IMR-90 (cell line): ENCODE data around the gene GZMM. TPM values are rescaled to one million over a fixed set of nuclear protein-coding genes. Genes with fewer than 3 reads are reported as not detected.

Experiments
- ATAC-seq: fragments of 200-7000 bp; cut with Tn5 transposase; 2 replicates; pipeline ENCODE4 v1.9.1; 2020; ENCODE audit warnings: low read depth, mild to moderate bottlenecking, moderate library complexity
- BruUV-seq: library from RNA; stranded (reverse); fragments of 400-500 nt; replicated peaks from 2 replicates; lab custom pipeline; 2021; lab: Mats Ljungman, UMichigan
- CTCF ChIA-PET: fragments of 300-600 bp; formaldehyde crosslinking; extraction: SDS; loops from one replicate; lab custom pipeline; 2021; ENCODE audit warnings: antibody characterized with exemption; lab: Yijun Ruan, JAX
- POLR2A ChIA-PET: fragments of 300-600 bp; sonication (Branson Sonifier 250); formaldehyde crosslinking; loops from one replicate; lab custom pipeline; 2022; ENCODE audit warnings: antibody characterized with exemption; ENCODE audit not compliant: unreplicated experiment; lab: Charles Lee
- DNase-seq: peaks from one replicate; pipeline ENCODE4 v3.0.0; 2013
- H2AFZ ChIP-seq: replicated peaks from 2 replicates; pipeline ENCODE3; 2013; ENCODE audit warnings: low read length, mild to moderate bottlenecking; ENCODE audit not compliant: poor library complexity
- H2AK5ac ChIP-seq: 2 replicates; pipeline ENCODE4 v1.6.1; 2013; ENCODE audit warnings: low read depth, low read length, inconsistent platforms
- H2AK9ac ChIP-seq: replicated peaks from 2 replicates; pipeline ENCODE3; 2013; ENCODE audit warnings: mild to moderate bottlenecking, low read depth, low read length, moderate library complexity; ENCODE audit not compliant: poor library complexity
- H2BK120ac ChIP-seq: 2 replicates; pipeline ENCODE4 v1.6.1; 2013; ENCODE audit warnings: low read depth, low read length, inconsistent platforms
- H2BK15ac ChIP-seq: 3 replicates; pipeline ENCODE4 v1.6.1; 2013; ENCODE audit warnings: low read depth, low read length, inconsistent platforms
- H2BK20ac ChIP-seq: 2 replicates; pipeline ENCODE4 v1.6.1; 2013; ENCODE audit warnings: low read depth, mild to moderate bottlenecking, inconsistent platforms, low read length, moderate library complexity
- H2BK5ac ChIP-seq: 2 replicates; pipeline ENCODE4 v1.6.1; 2013; ENCODE audit warnings: mild to moderate bottlenecking, low read depth, low read length, inconsistent platforms; ENCODE audit not compliant: poor library complexity, severe bottlenecking
- H3K14ac ChIP-seq: replicated peaks from 2 replicates; pipeline ENCODE4 v1.6.1; 2013; ENCODE audit warnings: low read depth, low read length, inconsistent platforms
- H3K18ac ChIP-seq: 2 replicates; pipeline ENCODE4 v1.6.1; 2013; ENCODE audit warnings: low read depth, low read length, control low read depth
- H3K23ac ChIP-seq: 2 replicates; pipeline ENCODE4 v1.6.1; 2013; ENCODE audit warnings: low read depth, low read length, inconsistent platforms
- H3K27ac ChIP-seq: 2 replicates; pipeline ENCODE4 v1.5.1; 2013; ENCODE audit warnings: mild to moderate bottlenecking, control low read depth, low read length; ENCODE audit not compliant: insufficient read depth
- H3K27me3 ChIP-seq: 2 replicates; pipeline ENCODE4 v1.6.1; 2013; ENCODE audit warnings: low read length; ENCODE audit not compliant: control insufficient read depth, insufficient read depth
- H3K36me3 ChIP-seq: 2 replicates; pipeline ENCODE4 v1.6.1; 2013; ENCODE audit warnings: low read length, mixed read lengths; ENCODE audit not compliant: control insufficient read depth, insufficient read depth
- H3K4ac ChIP-seq: 2 replicates; pipeline ENCODE4 v1.6.1; 2013; ENCODE audit warnings: low read depth, low read length, inconsistent platforms
- H3K4me1 ChIP-seq: 2 replicates; pipeline ENCODE4 v1.6.1; 2013; ENCODE audit warnings: low read length, mixed read lengths; ENCODE audit not compliant: control insufficient read depth, insufficient read depth
- H3K4me2 ChIP-seq: 2 replicates; pipeline ENCODE4 v1.6.1; 2013; ENCODE audit warnings: low read depth, mild to moderate bottlenecking, control low read depth, low read length, moderate library complexity
- H3K4me3 ChIP-seq: 2 replicates; pipeline ENCODE4 v1.5.1; 2013; ENCODE audit warnings: low read depth, mild to moderate bottlenecking, control low read depth, low read length, moderate library complexity; ENCODE audit not compliant: insufficient read depth
- H3K56ac ChIP-seq: 2 replicates; pipeline ENCODE4 v1.6.1; 2013; ENCODE audit warnings: low read length, inconsistent platforms; ENCODE audit not compliant: insufficient read depth; ENCODE audit errors: extremely low read depth
- H3K79me1 ChIP-seq, 2 experiments: 2 replicates each; pipeline ENCODE4 v1.6.1; 2013; ENCODE audit warnings: low read length in 2 of 2, inconsistent platforms in 1 of 2, low read depth in 1 of 2
- H3K9ac ChIP-seq: 2 replicates; pipeline ENCODE4 v1.6.1; 2013; ENCODE audit warnings: low read depth, low read length, control low read depth
- H3K9me1 ChIP-seq: 2 replicates; pipeline ENCODE4 v1.6.1; 2013; ENCODE audit warnings: low read length, inconsistent platforms; ENCODE audit not compliant: insufficient read depth
- H3K9me3 ChIP-seq: 2 replicates; pipeline ENCODE4 v1.6.1; 2013; ENCODE audit warnings: low read length; ENCODE audit not compliant: control insufficient read depth, insufficient read depth
- H4K20me1 ChIP-seq: 2 replicates; pipeline ENCODE4 v1.6.1; 2013; ENCODE audit warnings: low read length, inconsistent platforms; ENCODE audit not compliant: insufficient read depth
- H4K5ac ChIP-seq: 2 replicates; pipeline ENCODE4 v1.6.1; 2013; ENCODE audit warnings: mild to moderate bottlenecking, low read depth, low read length, control low read depth
- H4K8ac ChIP-seq, 2 experiments: 2 replicates each; pipeline ENCODE4 v1.6.1; 2013; ENCODE audit warnings: low read depth in 2 of 2, low read length in 2 of 2, control low read depth in 1 of 2, inconsistent platforms in 1 of 2
- H4K91ac ChIP-seq: 2 replicates; pipeline ENCODE4 v1.6.1; 2013; ENCODE audit warnings: low read depth, low read length, inconsistent platforms; ENCODE audit not compliant: insufficient read depth
- CHD1 ChIP-seq: IDR thresholded peaks from 2 replicates; pipeline ENCODE4 v1.6.1; 2012; ENCODE audit warnings: low read depth, low read length, improper control_type of control experiment
- MAFK ChIP-seq: IDR thresholded peaks from 2 replicates; pipeline ENCODE4 v1.6.1; 2012; ENCODE audit warnings: low read depth, low read length, improper control_type of control experiment
- MAZ ChIP-seq: IDR thresholded peaks from 2 replicates; pipeline ENCODE4 v1.6.1; 2012; ENCODE audit warnings: low read depth, mild to moderate bottlenecking, low read length, improper control_type of control experiment, moderate library complexity, borderline replicate concordance
- NFE2L2 ChIP-seq: fragments of 150-350 bp; IDR thresholded peaks from 2 replicates; pipeline ENCODE4 v1.6.1; 2016; ENCODE audit warnings: low read depth, mild to moderate bottlenecking, low read length
- POLR2A ChIP-seq: IDR thresholded peaks from 2 replicates; pipeline ENCODE4 v1.6.1; 2012; ENCODE audit warnings: mild to moderate bottlenecking, low read depth, low read length
- WGBS, 2 experiments: methylation state at CpG; one replicate each; pipeline versions ENCODE4 v1.1.5 to v1.1.7; 2013; ENCODE audit warnings: missing lambda C conversion rate in 2 of 2; ENCODE audit not compliant: insufficient read length in 1 of 2; ENCODE audit errors: extremely low coverage in 2 of 2; 5-methylcytosine and 5-hydroxymethylcytosine counted together
- dilution Hi-C: fragments of 300-500 bp; cut with HindIII; formaldehyde crosslinking; loops from one replicate; pipeline ENCODE4 v1.14.3; 2018; ENCODE audit warnings: low sequenced_read_pairs; ENCODE audit not compliant: unreplicated experiment
- in situ Hi-C: fragments of 300-500 bp; cut with MboI; formaldehyde crosslinking; loops from 3 replicates; pipeline ENCODE4 v1.14.3; 2019; ENCODE audit warnings: low sequenced_read_pairs, inconsistent platforms, mixed read lengths
- intact Hi-C: fragments of 100-400 bp; cut with micrococcal nuclease; formaldehyde crosslinking; loops from 2 replicates; pipeline ENCODE4 v1.10.0; 2022
- polyA plus RNA-seq, 3 experiments: library from polyadenylated mRNA; depleted of rRNA; stranded (reverse); fragments of >200 nt; gene quantifications; 2 replicates each; pipeline ENCODE4 v1.2.3, GENCODE V29; 2012; ENCODE audit warnings: low replicate concordance in 1 of 3
- total RNA-seq: library from RNA; depleted of rRNA; stranded (reverse); fragments of >200 nt; gene quantifications from 2 replicates; pipeline ENCODE4 v1.2.3, GENCODE V29; 2012
- TF ChIP-seq, protein P1 (sequence below): conservative IDR thresholded peaks from 2 replicates; pipeline ENCODE4 v1.5.1; 2012; ENCODE audit warnings: mild to moderate bottlenecking, low read depth, low read length, improper control_type of control experiment
- TF ChIP-seq, protein P2 (sequence below): fragments of 150-350 bp; IDR thresholded peaks from 2 replicates; pipeline ENCODE4 v1.6.1; 2017; ENCODE audit warnings: mild to moderate bottlenecking, antibody characterized with exemption, low read length, low read depth

Gene GZMM
- total and polyA plus RNA-seq, 2 of the 4 experiments (the other 2 are of a cell fraction): 0.24 TPM; not detected in 1

DNA sequence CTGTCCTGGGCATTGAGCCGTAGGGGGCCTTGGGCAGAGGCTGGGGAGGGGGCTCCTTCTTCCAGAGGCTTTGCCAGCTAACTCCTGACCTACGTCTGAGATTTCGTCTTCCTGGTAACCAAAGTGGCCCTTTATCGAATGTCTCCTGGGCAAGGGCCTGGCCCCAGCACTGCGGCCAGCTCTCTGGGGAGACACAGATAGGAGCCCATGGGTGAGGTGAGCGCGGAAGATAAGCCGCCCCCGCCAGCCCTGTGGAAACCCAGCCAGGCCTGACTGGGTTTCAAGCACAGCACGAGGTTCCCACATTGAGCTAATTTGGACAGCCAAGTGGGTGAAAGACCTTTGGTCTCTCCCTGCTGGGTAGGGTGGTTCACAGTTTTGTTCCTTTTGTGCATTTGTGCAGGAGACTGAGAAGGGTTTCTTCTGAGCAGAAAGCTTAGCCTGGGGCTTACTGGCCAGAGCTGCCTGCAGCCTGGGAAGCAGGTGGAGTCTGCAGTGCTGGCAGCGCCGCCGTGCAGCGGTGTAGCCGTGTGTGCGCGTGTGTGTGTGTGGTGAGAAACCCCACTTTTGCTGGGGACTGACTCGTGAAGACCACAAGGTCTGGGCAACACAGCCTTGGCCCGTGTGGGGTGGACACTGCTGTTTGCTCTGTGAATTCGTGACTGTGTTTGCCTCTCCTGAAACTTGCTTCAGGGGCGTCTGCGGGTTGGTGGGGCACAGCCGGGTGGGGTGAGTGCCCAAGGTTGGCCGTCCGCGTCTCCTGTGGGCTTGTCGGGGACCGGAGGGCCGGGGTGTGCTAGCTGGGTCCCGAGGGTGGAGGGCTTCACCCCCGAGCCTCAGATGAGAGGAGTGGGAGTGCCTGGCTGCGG, 31.0 kb downstream of the GZMM start:
- H4K91ac ChIP-seq: no peak overlapping the region
- DNase-seq (peak; percentile 59), ATAC-seq (no peak)
- BruUV-seq: no TSS peak
- intact Hi-C loops (no loop called here), dilution Hi-C loops (no loop called here), in situ Hi-C loops (no loop called here)
- peaks cover 11% of the 10 kb centered on the region; the same call in 1 of the 2 replicates for H3K9me1 ChIP-seq
- H3K4me2 ChIP-seq: peak overlapping the region; percentile 62
- H3K4me1 ChIP-seq: peaks cover 26% of the 10 kb centered on the region
- H3K4me3 ChIP-seq: 0 out of 2 replicates have a peak overlapping the region, but pooled peaks have one; percentile 10
- no peak overlapping the region for H3K23ac ChIP-seq
- H2BK15ac ChIP-seq: no peak overlapping the region
- no peak overlapping the region for H2AFZ ChIP-seq
- H4K20me1 ChIP-seq: peaks cover 69% of the 10 kb centered on the region
- no peak overlapping the region for H4K8ac ChIP-seq
- peaks cover 0 to 61% of the 10 kb centered on the region in 2 experiments; a peak in 2 of 4 replicates for H3K79me1 ChIP-seq
- no peak overlapping the region for H2BK5ac ChIP-seq
- H3K36me3 ChIP-seq: peaks cover 5% of the 10 kb centered on the region; the same call in 1 of the 2 replicates
- H3K9me3 ChIP-seq: no peaks in the 10 kb centered on the region
- WGBS, 2 experiments: 16% methylated on average over 11 of the region's 32 CpGs; no CpG with 5 or more reads in 1 of the 2 experiments
- no peak overlapping the region for H2AK5ac ChIP-seq
- H2AK9ac ChIP-seq: peak overlapping the region; percentile 19
- 0 out of 2 replicates have a peak overlapping the region, but pooled peaks have one; percentile 8 for H3K27ac ChIP-seq
- no peaks in the 10 kb centered on the region for H3K27me3 ChIP-seq
- H3K14ac ChIP-seq: no peak overlapping the region
- POLR2A ChIA-PET: no interaction called here
- H2BK120ac ChIP-seq: no peak overlapping the region
- 0 out of 2 replicates have a peak overlapping the region, but pooled peaks have one; percentile 0 for H3K4ac ChIP-seq
- H3K9ac ChIP-seq: peak overlapping the region; percentile 9; the same call in 1 of the 2 replicates
- H3K18ac ChIP-seq: no peak overlapping the region
- no peak overlapping the region for H3K56ac ChIP-seq
- H2BK20ac ChIP-seq: no peak overlapping the region
- no peak overlapping the region for H4K5ac ChIP-seq
- TF ChIP-seq NFE2L2 (no peak), MAFK (no peak), MAZ (no peak), POLR2A (no peak), CHD1 (no peak)
- TF ChIP-seq, protein P1, sequence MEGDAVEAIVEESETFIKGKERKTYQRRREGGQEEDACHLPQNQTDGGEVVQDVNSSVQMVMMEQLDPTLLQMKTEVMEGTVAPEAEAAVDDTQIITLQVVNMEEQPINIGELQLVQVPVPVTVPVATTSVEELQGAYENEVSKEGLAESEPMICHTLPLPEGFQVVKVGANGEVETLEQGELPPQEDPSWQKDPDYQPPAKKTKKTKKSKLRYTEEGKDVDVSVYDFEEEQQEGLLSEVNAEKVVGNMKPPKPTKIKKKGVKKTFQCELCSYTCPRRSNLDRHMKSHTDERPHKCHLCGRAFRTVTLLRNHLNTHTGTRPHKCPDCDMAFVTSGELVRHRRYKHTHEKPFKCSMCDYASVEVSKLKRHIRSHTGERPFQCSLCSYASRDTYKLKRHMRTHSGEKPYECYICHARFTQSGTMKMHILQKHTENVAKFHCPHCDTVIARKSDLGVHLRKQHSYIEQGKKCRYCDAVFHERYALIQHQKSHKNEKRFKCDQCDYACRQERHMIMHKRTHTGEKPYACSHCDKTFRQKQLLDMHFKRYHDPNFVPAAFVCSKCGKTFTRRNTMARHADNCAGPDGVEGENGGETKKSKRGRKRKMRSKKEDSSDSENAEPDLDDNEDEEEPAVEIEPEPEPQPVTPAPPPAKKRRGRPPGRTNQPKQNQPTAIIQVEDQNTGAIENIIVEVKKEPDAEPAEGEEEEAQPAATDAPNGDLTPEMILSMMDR: no peak
- TF ChIP-seq, protein P2, sequence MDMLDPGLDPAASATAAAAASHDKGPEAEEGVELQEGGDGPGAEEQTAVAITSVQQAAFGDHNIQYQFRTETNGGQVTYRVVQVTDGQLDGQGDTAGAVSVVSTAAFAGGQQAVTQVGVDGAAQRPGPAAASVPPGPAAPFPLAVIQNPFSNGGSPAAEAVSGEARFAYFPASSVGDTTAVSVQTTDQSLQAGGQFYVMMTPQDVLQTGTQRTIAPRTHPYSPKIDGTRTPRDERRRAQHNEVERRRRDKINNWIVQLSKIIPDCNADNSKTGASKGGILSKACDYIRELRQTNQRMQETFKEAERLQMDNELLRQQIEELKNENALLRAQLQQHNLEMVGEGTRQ: no peak
- CTCF ChIA-PET: interaction anchor here (0.7 kb wide), 1 partner anchor 146 kb away, joined by 3 read pairs; no protein-coding TSS in a partner anchor
